NCI-H2081 treated with DMSO at 0.1 percent for 48 hours (cell line): ENCODE results near the gene LMBR1.
"Not testable (repeated sequence)": the region's sequence is repeated elsewhere in the genome, so short reads cannot be mapped to it uniquely, and the experiment has no call there.

Source experiments
- DNase-seq: peaks from one replicate; lab custom pipeline; 2025; lab: John Stamatoyannopoulos, UW

Gene LMBR1

GRCh38 chr7:156654511-156655234, 238.3 kb downstream of the LMBR1 start:
- no peak for DNase-seq

DNA sequence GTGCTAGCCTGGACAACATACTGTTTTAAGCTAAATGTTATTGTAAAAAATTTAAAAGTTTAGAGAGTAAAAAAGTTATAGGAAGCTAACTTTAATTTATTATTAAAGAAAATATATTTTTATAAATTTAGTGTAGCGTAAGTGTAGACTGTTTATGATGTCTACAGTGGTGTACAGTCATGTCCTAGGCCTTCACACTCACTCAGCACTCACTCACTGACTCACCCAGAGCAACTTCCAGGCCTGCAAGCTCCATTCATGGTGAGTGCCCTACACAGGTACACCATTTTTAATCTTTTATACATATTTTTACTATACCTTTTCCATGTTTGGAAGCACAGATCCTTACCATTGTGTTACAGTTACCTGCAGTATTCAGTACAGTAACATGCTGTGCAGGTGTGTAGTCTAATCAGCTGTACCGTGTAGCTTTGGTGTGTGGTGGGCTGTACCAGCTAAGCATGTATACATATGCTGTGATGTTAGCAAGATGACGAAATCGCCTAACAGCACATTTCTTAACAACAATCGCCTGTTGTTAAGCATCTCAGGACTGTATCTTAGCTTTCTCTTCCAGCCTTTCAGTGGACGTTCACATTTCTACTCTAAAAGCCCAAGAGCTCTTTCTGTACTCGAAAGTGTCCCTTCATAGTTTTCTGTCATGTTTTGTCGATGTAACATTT, 240.0 kb downstream of the LMBR1 start:
- DNase-seq = no peak

DNA sequence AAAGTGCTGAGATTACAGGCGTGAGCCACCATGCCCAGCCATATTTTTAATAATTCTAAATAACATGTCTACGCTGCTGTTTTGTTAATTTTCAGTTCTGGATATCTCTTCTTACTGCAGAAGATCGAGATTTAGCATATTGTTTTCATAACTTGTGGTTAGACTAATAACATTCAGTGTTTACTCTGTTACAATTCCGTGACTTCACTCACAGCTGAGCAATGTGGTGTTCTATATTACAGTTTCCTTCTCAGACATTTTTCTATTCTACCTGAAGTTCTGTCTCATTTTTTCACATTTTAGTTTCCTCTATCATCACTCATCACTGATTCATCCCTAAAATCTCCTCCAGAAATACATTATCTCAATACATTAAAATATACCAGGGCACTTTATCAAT, 241.5 kb downstream of the LMBR1 start:
- DNase-seq = no peak

DNA sequence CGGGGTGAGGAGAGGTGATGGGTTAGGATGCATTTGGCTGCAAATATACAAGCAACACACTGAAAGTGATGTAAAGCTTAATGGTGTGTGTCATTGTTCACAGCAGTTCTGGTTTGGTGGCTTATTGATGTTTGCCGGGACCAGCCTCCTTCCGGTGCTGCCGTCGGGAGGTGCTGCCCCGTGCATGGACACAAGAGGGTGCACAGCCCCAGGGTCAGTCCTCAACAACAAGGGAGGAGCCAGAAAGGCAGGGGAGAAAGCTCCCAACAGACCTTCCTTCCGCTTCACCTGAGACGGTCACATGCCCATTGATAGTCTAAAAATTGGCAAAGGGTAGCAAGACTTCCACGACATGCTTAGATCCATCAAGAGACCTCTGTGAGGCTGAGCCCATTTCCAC, 242.9 kb downstream of the LMBR1 start:
- no peak for DNase-seq

GRCh38 chr7:156647330-156647729, 245.7 kb downstream of the LMBR1 start:
- not testable (repeated sequence) for DNase-seq

- no peak for DNase-seq
Observed at GRCh38 chr7:156642306-156643045, 250.5 kb downstream of the LMBR1 start.

- DNase-seq = no peak
Observed at GRCh38 chr7:156640949-156641485, 252.0 kb downstream of the LMBR1 start.

GRCh38 chr7:156640257-156640948, 252.6 kb downstream of the LMBR1 start, which contains the start of gene RNF32:
Gene RNF32 (plus strand): TSS chr7:156640774. CDS start chr7:156643878, 3,104 bp downstream.
- DNase-seq = peak; percentile 66

GRCh38 chr7:156639426-156640256, 253.3 kb downstream of the LMBR1 start:
- DNase-seq = no peak

DNA sequence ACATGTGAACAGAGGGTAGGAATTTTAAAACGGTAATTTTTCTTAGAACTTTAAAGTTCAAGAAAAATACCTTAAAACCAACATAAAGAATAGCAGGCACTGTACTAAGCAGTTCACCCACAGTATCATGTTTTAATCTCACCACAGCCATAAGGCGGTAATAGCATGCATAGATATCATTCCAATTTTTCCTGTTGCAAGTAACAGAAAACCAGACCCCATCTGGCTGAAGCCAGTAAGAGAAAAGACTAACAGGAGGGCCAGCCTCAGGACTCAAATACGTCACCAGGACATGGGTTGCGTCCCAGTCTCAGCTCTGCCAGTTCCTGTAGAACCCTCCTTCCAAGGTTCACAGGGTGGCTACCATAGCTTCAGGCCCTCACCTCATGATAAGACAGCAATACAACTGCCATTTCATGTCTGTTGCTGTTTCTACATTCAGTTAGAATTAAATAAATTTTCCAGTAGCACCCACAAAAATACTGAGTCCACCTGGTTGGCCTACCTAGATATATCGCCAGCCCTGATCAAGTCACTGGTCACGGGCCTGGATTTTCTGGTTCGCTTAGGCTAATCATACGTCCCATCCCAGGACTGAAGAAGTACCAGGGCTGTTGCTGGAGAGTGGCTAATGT, 254.4 kb downstream of the LMBR1 start:
- DNase-seq = no peak

DNA sequence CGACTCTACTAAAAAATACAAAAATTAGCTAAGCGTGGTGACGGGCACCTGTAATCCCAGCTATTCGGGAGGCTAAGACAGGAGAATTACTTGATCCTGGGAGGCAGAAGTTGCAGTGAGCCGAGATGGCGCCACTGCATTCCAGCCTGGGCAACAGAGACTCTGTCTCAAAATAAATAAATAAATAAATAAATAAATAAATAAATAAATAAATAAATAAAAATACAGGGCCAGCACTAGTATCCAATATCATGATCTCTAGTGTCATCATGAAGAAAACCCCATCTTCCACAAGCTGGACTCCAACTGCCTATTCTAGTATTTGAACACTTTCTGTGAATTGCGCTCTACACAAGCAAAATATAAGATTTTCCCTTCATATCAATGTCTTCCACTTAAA, 255.9 kb downstream of the LMBR1 start:
- not testable (repeated sequence) for DNase-seq

DNA sequence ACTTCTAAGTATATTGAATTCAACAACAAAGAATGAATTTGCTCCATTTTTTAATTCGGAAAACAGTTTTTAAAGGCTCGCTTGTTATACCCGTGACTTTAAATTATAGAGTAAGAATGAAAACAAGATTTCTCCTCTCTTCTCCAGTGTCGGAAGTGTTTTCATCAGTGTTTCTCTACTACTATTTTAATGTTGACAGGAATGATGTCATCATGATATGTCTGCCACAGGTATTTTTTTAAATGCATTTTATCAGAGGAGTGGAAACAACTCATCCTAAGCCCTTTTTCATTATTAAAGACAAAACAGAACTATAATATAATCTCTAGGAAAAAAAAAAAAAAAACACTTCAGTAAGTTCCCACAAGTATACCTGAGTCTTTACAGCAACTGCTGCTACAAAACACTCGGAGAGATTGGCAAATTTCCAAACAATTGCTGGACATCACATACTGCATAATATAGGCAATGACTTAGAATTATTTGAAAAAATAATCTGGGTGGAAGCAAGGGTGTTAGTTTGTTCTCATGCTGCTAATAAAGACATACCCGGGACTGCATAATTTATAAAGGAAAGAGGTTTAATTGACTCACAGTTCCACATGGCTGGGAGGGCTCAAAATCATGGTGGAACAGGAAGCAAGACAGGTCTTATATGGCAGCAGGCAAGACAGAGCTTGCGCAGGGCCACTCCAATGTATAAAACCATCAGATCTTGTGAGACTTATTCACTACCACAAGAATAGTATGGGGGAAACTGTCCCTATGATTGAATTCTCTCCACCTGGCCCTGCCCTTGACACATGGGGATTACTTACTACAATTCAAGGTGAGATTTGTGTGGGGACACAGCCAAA, 257.2 kb downstream of the LMBR1 start:
- no peak for DNase-seq

GRCh38 chr7:156634117-156634516, 258.9 kb downstream of the LMBR1 start:
- no peak for DNase-seq

- no peak for DNase-seq
Observed at GRCh38 chr7:156629873-156630272, 263.1 kb downstream of the LMBR1 start.

GRCh38 chr7:156628562-156628961, 264.4 kb downstream of the LMBR1 start:
- no peak for DNase-seq
